C4-2B (cell line): ENCODE results near the gene FNDC7.

Source experiments
- ZFX ChIP-seq: fragments of 450-650 bp; IDR thresholded peaks from 2 replicates; pipeline ENCODE4 v1.6.1; 2017
- TF ChIP-seq, protein P1 (sequence below): fragments of 450-650 bp; conservative IDR thresholded peaks from 2 replicates; pipeline ENCODE4 v1.5.1; 2017; ENCODE audit warnings: mild to moderate bottlenecking

DNA sequence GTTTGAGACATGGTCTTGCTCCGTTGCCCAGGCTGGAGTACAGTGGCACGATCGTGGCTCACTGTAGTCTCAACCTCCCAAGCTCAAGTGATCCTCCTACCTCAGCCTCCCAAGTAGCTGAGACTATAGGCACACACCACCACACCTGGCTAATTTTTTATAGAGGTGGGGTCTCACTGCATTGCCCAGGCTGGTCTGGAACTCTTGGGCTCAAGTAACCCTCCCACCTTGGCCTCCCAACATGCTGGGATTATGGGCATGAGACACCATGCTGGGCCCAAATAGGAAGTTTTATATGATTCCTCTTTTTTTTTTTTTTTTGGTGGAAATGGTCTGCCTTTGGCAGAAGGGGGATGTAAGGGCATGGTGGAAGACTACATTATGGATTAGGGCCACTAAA lies 6.1 kb upstream of the FNDC7 start:
- TF ChIP-seq, protein P1, sequence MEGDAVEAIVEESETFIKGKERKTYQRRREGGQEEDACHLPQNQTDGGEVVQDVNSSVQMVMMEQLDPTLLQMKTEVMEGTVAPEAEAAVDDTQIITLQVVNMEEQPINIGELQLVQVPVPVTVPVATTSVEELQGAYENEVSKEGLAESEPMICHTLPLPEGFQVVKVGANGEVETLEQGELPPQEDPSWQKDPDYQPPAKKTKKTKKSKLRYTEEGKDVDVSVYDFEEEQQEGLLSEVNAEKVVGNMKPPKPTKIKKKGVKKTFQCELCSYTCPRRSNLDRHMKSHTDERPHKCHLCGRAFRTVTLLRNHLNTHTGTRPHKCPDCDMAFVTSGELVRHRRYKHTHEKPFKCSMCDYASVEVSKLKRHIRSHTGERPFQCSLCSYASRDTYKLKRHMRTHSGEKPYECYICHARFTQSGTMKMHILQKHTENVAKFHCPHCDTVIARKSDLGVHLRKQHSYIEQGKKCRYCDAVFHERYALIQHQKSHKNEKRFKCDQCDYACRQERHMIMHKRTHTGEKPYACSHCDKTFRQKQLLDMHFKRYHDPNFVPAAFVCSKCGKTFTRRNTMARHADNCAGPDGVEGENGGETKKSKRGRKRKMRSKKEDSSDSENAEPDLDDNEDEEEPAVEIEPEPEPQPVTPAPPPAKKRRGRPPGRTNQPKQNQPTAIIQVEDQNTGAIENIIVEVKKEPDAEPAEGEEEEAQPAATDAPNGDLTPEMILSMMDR = no peak
- TF ChIP-seq ZFX = no peak
